OCI-LY3 (cell line): ENCODE measurements around the gene ZSCAN1.

ENCODE experiments used
- H2AFZ ChIP-seq: fragments of 200-600, 300-600 bp; shearing (Covaris generic); 2 replicates; pipeline ENCODE4 v1.6.0; 2014; ENCODE audit warnings: antibody characterized with exemption, low read depth, low read length
- H3K27ac ChIP-seq: fragments of 200-600, 300-600 bp; sonication (generic); 2 replicates; pipeline ENCODE4 v1.5.1; 2014; ENCODE audit warnings: mild to moderate bottlenecking, low read length, moderate library complexity, mixed read lengths
- H3K27me3 ChIP-seq: fragments of 200-600, 300-600 bp; sonication (generic); 2 replicates; pipeline ENCODE4 v1.6.1; 2014; ENCODE audit warnings: low read depth, low read length, mixed read lengths
- H3K36me3 ChIP-seq: fragments of 200-600, 300-600 bp; sonication (generic); replicated peaks from 2 replicates; pipeline ENCODE3; 2014; ENCODE audit warnings: low read depth, low read length, mixed read lengths
- H3K4me1 ChIP-seq: fragments of 300-600, 200-600 bp; sonication (generic); 2 replicates; pipeline ENCODE4 v1.6.1; 2014; ENCODE audit warnings: low read length, mixed read lengths
- H3K4me2 ChIP-seq: fragments of 200-600, 300-600 bp; sonication (generic); 2 replicates; pipeline ENCODE4 v1.6.1; 2014; ENCODE audit warnings: low read length, mixed read lengths
- H3K4me3 ChIP-seq: fragments of 300-600, 200-600 bp; sonication (generic); 2 replicates; pipeline ENCODE4 v1.5.1; 2014; ENCODE audit warnings: antibody characterized with exemption, mild to moderate bottlenecking, low read length, moderate library complexity
- H3K79me2 ChIP-seq: fragments of 300-600, 200-600 bp; shearing (Covaris generic); 2 replicates; pipeline ENCODE4 v1.6.1; 2014; ENCODE audit warnings: mild to moderate bottlenecking, low read length, mixed read lengths
- H3K9ac ChIP-seq: fragments of 300-600, 200-600 bp; shearing (Covaris generic); 2 replicates; pipeline ENCODE4 v1.6.0; 2014; ENCODE audit warnings: mild to moderate bottlenecking, low read length, moderate library complexity
- H3K9me3 ChIP-seq: fragments of 200-600, 300-600 bp; shearing (Covaris generic); 2 replicates; pipeline ENCODE4 v1.6.1; 2014; ENCODE audit warnings: low read length, mixed read lengths; ENCODE audit not compliant: insufficient read depth
- H4K20me1 ChIP-seq: fragments of 200-600, 300-600 bp; sonication (generic); 2 replicates; pipeline ENCODE4 v1.6.1; 2016; ENCODE audit warnings: low read length, mixed read lengths; ENCODE audit not compliant: insufficient read depth
- CTCF ChIP-seq: fragments of 200-600, 300-600 bp; sonication (generic); IDR thresholded peaks from 2 replicates; pipeline ENCODE4 v1.5.1; 2014; ENCODE audit warnings: antibody characterized with exemption, low read length, low read depth
- EZH2phosphoT487 ChIP-seq: fragments of 200-600 bp; shearing (Covaris generic); IDR thresholded peaks from 2 replicates; pipeline ENCODE4 v1.6.1; 2018; ENCODE audit warnings: antibody characterized with exemption, mixed run types, low read depth

The ZSCAN1 gene

GRCh38 chr19:58034477-58034793 lies 610 bp downstream of the ZSCAN1 start:
- Histone ChIP-seq H3K36me3 (no peaks in the 10 kb centered on the region), H3K4me1 (no peaks in the 10 kb centered on the region), H3K79me2 (no peaks in the 10 kb centered on the region), H3K9me3 (0 out of 2 replicates have a peak, but pooled peaks cover 9% of the 10 kb centered on the region), H3K4me3 (no peak overlapping the region), H3K9ac (no peak overlapping the region), H3K27ac (no peak overlapping the region), H2AFZ (no peak overlapping the region), H3K4me2 (no peak overlapping the region), H4K20me1 (no peaks in the 10 kb centered on the region), H3K27me3 (no peaks in the 10 kb centered on the region)
- no peak for TF ChIP-seq CTCF
- no peak for TF ChIP-seq EZH2phosphoT487

- peaks cover 14% of the 10 kb centered on the region; the same call in 1 of the 2 replicates for H3K9me3 ChIP-seq
- no peaks in the 10 kb centered on the region for H3K36me3 ChIP-seq
- H3K4me2 ChIP-seq, result no peak overlapping the region
- H3K4me3 ChIP-seq, result no peak overlapping the region
- H3K9ac ChIP-seq, result no peak overlapping the region
- H2AFZ ChIP-seq, result no peak overlapping the region
- TF ChIP-seq CTCF, result no peak
- no peak for TF ChIP-seq EZH2phosphoT487
- H3K27me3 ChIP-seq, result no peaks in the 10 kb centered on the region
- H3K79me2 ChIP-seq, result no peaks in the 10 kb centered on the region
- H3K27ac ChIP-seq, result no peak overlapping the region
- no peaks in the 10 kb centered on the region for H4K20me1 ChIP-seq
- no peaks in the 10 kb centered on the region for H3K4me1 ChIP-seq
Observed at GRCh38 chr19:58035863-58036262, 2.0 kb downstream of the ZSCAN1 start.

GRCh38 chr19:58037927-58038687 lies 4.3 kb downstream of the ZSCAN1 start:
- H3K9me3 ChIP-seq, result peaks cover 20% of the 10 kb centered on the region; the same call in 1 of the 2 replicates
- no peak overlapping the region for H2AFZ ChIP-seq
- H4K20me1 ChIP-seq, result no peaks in the 10 kb centered on the region
- H3K79me2 ChIP-seq, result no peaks in the 10 kb centered on the region
- no peak overlapping the region for H3K9ac ChIP-seq
- H3K4me2 ChIP-seq, result no peak overlapping the region
- no peaks in the 10 kb centered on the region for H3K4me1 ChIP-seq
- H3K4me3 ChIP-seq, result no peak overlapping the region
- no peaks in the 10 kb centered on the region for H3K36me3 ChIP-seq
- no peak for TF ChIP-seq CTCF
- TF ChIP-seq EZH2phosphoT487, result no peak
- no peak overlapping the region for H3K27ac ChIP-seq
- H3K27me3 ChIP-seq, result no peaks in the 10 kb centered on the region

- Histone ChIP-seq H4K20me1 (no peaks in the 10 kb centered on the region), H3K4me3 (no peak overlapping the region), H3K4me1 (no peaks in the 10 kb centered on the region), H3K27me3 (no peaks in the 10 kb centered on the region), H3K27ac (no peak overlapping the region), H2AFZ (no peak overlapping the region), H3K4me2 (no peak overlapping the region), H3K36me3 (no peaks in the 10 kb centered on the region), H3K9me3 (peaks cover 20% of the 10 kb centered on the region; the same call in 1 of the 2 replicates), H3K9ac (no peak overlapping the region), H3K79me2 (no peaks in the 10 kb centered on the region)
- TF ChIP-seq EZH2phosphoT487 (no peak), CTCF (no peak)
Observed at GRCh38 chr19:58038688-58039204, 4.9 kb downstream of the ZSCAN1 start.
